ENCODE measurements around the gene DIRAS2. TPM values are rescaled to one million over a fixed set of nuclear protein-coding genes. Genes with fewer than 3 reads are reported as not detected.

DIRAS2 gene
- total RNA-seq, 1 experiment from 2014 or later = 0.08 TPM

GRCh38 chr9:90612957-90613356 is 29.7 kb downstream of the DIRAS2 start:
- no peak for DNase-seq (ENCODE audit: low spot score)

- DNase-seq (ENCODE audit: low spot score) = no peak
Measured at GRCh38 chr9:90611568-90611967, 31.1 kb downstream of the DIRAS2 start.

GRCh38 chr9:90611121-90611520 is 31.5 kb downstream of the DIRAS2 start:
- DNase-seq (ENCODE audit: low spot score) = no peak

GRCh38 chr9:90607701-90608516 is 34.7 kb downstream of the DIRAS2 start:
- DNase-seq (ENCODE audit: low spot score) = no peak

GRCh38 chr9:90600029-90600428 is 42.6 kb downstream of the DIRAS2 start:
- DNase-seq (ENCODE audit: low spot score) = no peak

GRCh38 chr9:90598191-90598590 is 44.4 kb downstream of the DIRAS2 start:
- no peak for DNase-seq (ENCODE audit: low spot score)

GRCh38 chr9:90593646-90594045 is 49.0 kb downstream of the DIRAS2 start:
- DNase-seq (ENCODE audit: low spot score) = no peak

- no peak for DNase-seq (ENCODE audit: low spot score)
Measured at GRCh38 chr9:90580576-90580975, 62.0 kb downstream of the DIRAS2 start.

- DNase-seq (ENCODE audit: low spot score) = no peak
Measured at GRCh38 chr9:90579181-90579580, 63.4 kb downstream of the DIRAS2 start.

GRCh38 chr9:90578126-90578815 is 64.4 kb downstream of the DIRAS2 start:
- DNase-seq (ENCODE audit: low spot score) = no peak

- no peak for DNase-seq (ENCODE audit: low spot score)
Measured at GRCh38 chr9:90569511-90569910, 73.1 kb downstream of the DIRAS2 start.

GRCh38 chr9:90568667-90569066 is 74.0 kb downstream of the DIRAS2 start:
- DNase-seq (ENCODE audit: low spot score) = no peak

- no peak for DNase-seq (ENCODE audit: low spot score)
Measured at GRCh38 chr9:90562229-90562628, 80.4 kb downstream of the DIRAS2 start.

Other genes starting within 250 kb of the DIRAS2 start
- gene SYK, start 159.0 kb upstream of the DIRAS2 start, total RNA-seq (2014; rRNA removed; shearing (Covaris generic)) = 0.76 and 0.99 TPM in 2 replicates